Measurements from ENCODE around the gene KXD1. TPM values are rescaled to one million over a fixed set of nuclear protein-coding genes. Genes with fewer than 3 reads are reported as not detected.
A peak's percentile ranks its signal among the peaks of the same experiment; 100 is the strongest.

Gene KXD1
- total RNA-seq, 1 experiment from 2014 or later = 138 TPM

DNA sequence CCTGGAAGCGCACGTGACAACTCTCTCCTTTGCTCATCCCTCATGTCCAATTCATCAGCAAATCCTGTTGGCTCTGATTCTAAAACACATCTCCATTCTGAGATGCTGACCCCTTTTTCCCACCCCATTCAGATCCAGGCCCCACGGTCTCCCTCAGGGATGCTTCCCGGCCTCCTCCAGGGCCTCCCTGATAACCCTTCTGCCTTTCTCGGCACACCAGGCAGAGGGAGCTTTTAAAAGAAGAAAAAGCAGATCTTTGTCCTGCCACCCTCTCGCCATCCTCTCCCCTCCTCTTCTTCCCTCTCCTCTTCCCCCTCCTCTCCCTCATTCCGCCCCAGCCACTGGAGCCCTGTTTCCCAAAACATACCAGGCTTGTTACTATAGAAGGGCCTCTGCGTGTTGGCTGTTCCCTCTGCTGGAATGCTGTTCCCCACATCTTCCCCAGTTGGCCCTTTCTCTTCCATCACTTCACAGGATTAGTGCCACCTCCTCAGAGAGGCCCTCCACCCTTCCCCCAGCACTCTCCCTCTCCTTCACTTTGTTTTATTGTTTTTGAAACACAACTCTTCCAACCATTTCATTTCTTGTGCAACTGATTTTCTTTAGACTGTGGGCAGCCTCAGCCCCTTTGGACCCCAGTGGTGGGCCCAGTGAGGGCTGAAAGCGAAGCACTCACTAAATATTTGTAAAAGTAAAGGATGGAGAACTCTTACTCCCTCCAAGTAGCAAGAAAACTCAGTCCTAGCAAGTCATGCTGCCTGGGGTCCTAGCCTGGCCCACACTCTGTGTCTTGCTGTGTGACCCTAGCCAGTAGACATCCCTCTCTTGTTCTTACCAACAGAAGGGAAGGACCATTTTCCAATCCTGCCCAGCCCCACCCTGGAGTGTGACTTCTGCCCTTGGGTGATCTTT, 51.4 kb downstream of the KXD1 start:
- H2BK15ac ChIP-seq (ENCODE audit: low read depth, low read length) = no peak overlapping the region
- H3K4me3 Mint-ChIP-seq = peak overlapping the region in 1 of 2 experiments; percentile 24; a peak in 4 of 5 replicates
- no peak overlapping the region for H4K91ac ChIP-seq (ENCODE audit: insufficient read length, low read depth, low read length)
- no peaks in the 10 kb centered on the region for H3K79me1 ChIP-seq (ENCODE audit: insufficient read depth, low read depth, low read length, poor library complexity, severe bottlenecking)
- H3K56ac ChIP-seq (ENCODE audit: insufficient read length, low read depth, low read length) = no peak overlapping the region
- no peaks in the 10 kb centered on the region for H4K20me1 ChIP-seq (ENCODE audit: control insufficient read depth, insufficient read depth, insufficient read length)
- H2AFZ ChIP-seq (ENCODE audit: low read length) = no peak overlapping the region
- H3K4me2 ChIP-seq (ENCODE audit: insufficient read depth, insufficient read length, low read length) = no peak overlapping the region
- no peak overlapping the region for H3K4ac ChIP-seq (ENCODE audit: low read depth, low read length)
- peaks cover 0 to 2% of the 10 kb centered on the region in 2 experiments; a peak in 2 of 5 replicates for H3K9me3 Mint-ChIP-seq
- peaks cover 17% of the 10 kb centered on the region for H3K4me1 ChIP-seq (ENCODE audit: insufficient read depth, low read length)
- WGBS (ENCODE audit: extremely low coverage, insufficient read length, low lambda C conversion rate) = no CpG with 5 or more reads among the region's 9 CpGs
- peaks cover 81% of the 10 kb centered on the region for H3K27me3 ChIP-seq (ENCODE audit: insufficient read depth, low read length)
- peaks cover 0 to 2% (median 0%) of the 10 kb centered on the region in 3 experiments; a peak in 2 of 7 replicates for H3K36me3 Mint-ChIP-seq (ENCODE audit: insufficient read depth in 1 of 3, low read depth in 3 of 3)
- no peak overlapping the region for H2AK5ac ChIP-seq (ENCODE audit: insufficient read length, low read length)
- no peak overlapping the region for H3K18ac ChIP-seq (ENCODE audit: insufficient read length, low read depth, low read length)
- no peak overlapping the region for H2BK120ac ChIP-seq (ENCODE audit: low read depth, low read length, poor library complexity, severe bottlenecking)
- H3K14ac ChIP-seq (ENCODE audit: insufficient read depth, low read length) = no peak overlapping the region
- no peak overlapping the region for H2BK20ac ChIP-seq (ENCODE audit: low read depth, low read length, poor library complexity, severe bottlenecking)
- no peak overlapping the region for H2BK12ac ChIP-seq (ENCODE audit: insufficient read length, low read depth, low read length)
- no peak for DNase-seq
- no peaks in the 10 kb centered on the region for H3K79me2 ChIP-seq (ENCODE audit: insufficient read depth, low read length)
- no peak overlapping the region for H4K5ac ChIP-seq (ENCODE audit: insufficient read length, low read depth, low read length)
- peaks cover 86% of the 10 kb centered on the region for H3K27me3 Mint-ChIP-seq (ENCODE audit: low read depth)
- peaks cover 30% of the 10 kb centered on the region for H3K23me2 ChIP-seq (ENCODE audit: insufficient read length, low read depth, low read length, poor library complexity, severe bottlenecking)
- no peaks in the 10 kb centered on the region for H3K9me3 ChIP-seq (ENCODE audit: control insufficient read depth, low read depth, low read length)
- TF ChIP-seq, protein P1, sequence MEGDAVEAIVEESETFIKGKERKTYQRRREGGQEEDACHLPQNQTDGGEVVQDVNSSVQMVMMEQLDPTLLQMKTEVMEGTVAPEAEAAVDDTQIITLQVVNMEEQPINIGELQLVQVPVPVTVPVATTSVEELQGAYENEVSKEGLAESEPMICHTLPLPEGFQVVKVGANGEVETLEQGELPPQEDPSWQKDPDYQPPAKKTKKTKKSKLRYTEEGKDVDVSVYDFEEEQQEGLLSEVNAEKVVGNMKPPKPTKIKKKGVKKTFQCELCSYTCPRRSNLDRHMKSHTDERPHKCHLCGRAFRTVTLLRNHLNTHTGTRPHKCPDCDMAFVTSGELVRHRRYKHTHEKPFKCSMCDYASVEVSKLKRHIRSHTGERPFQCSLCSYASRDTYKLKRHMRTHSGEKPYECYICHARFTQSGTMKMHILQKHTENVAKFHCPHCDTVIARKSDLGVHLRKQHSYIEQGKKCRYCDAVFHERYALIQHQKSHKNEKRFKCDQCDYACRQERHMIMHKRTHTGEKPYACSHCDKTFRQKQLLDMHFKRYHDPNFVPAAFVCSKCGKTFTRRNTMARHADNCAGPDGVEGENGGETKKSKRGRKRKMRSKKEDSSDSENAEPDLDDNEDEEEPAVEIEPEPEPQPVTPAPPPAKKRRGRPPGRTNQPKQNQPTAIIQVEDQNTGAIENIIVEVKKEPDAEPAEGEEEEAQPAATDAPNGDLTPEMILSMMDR (conservative IDR thresholded peaks at IDR 0.05) = no peak
- H3K4me1 Mint-ChIP-seq = peaks cover 44 to 64% of the 10 kb centered on the region in 2 experiments
- H3K23ac ChIP-seq (ENCODE audit: insufficient read length, low read depth, low read length) = no peak overlapping the region
- H3K9ac ChIP-seq (ENCODE audit: extremely low read depth, insufficient read length, low read length) = no peak overlapping the region
- H4K8ac ChIP-seq (replicated peaks; ENCODE audit: insufficient read length, low read depth, low read length) = no peak overlapping the region
- no peak overlapping the region for H3K27ac ChIP-seq (ENCODE audit: insufficient read length, low read depth, low read length)
- no peak overlapping the region for H3T11ph ChIP-seq (ENCODE audit: low read length)
- no peak overlapping the region for H2BK5ac ChIP-seq (ENCODE audit: insufficient read length, low read length)
- no peak overlapping the region for H3K27ac Mint-ChIP-seq
